Upper lobe of left lung (tissue), 6 donors: Measurements from ENCODE around the gene DDC. TPM values are rescaled to one million over a fixed set of nuclear protein-coding genes. Genes with fewer than 3 reads are reported as not detected.
A peak's percentile ranks its signal among the peaks of the same experiment; 100 is the strongest.

Source experiments
- ATAC-seq, 2 donors: fragments of 200-7000 bp; cut with Tn5 transposase; one replicate each; pipeline ENCODE4 v1.9.1; 2022; ENCODE audit warnings: mild to moderate bottlenecking in 2 of 2, moderate library complexity in 2 of 2; ENCODE audit not compliant: low FRiP score in 2 of 2
- DNase-seq, 2 donors: peaks; one replicate each; pipeline ENCODE4 v3.0.0-alpha.2; 2019 to 2020
- H3K27ac ChIP-seq, 4 donors: fragments of 200-600 bp; sonication (generic); one replicate each; pipeline ENCODE4 v1.5.1; 2016 to 2019
- H3K27me3 ChIP-seq, 4 donors: fragments of 200-600 bp; sonication (generic); one replicate each; pipeline ENCODE4 v1.5.1; 2017 to 2019
- H3K36me3 ChIP-seq, 4 donors: fragments of 200-600 bp; sonication (generic); one replicate each; pipeline ENCODE4 v1.5.1; 2016 to 2019
- H3K4me1 ChIP-seq, 4 donors: fragments of 200-600 bp; sonication (generic); one replicate each; pipeline ENCODE4 v1.5.1; 2018 to 2019
- H3K4me3 ChIP-seq, 4 donors: fragments of 200-600 bp; sonication (generic); one replicate each; pipeline ENCODE4 v1.5.1; 2017 to 2019; ENCODE audit warnings: mild to moderate bottlenecking in 2 of 4, moderate library complexity in 1 of 4
- H3K9me3 ChIP-seq, 4 donors: fragments of 200-600 bp; sonication (generic); one replicate each; pipeline ENCODE4 v1.5.1; 2018 to 2019
- CTCF ChIP-seq, 6 experiments: fragments of 450-650 bp in 4 of 6; fragments of 200-600 bp in 2 of 6; sonication (generic) in 2 of 6; IDR thresholded peaks; one replicate each; pipeline ENCODE4 v1.5.1; 2016 to 2019; ENCODE audit warnings: antibody characterized with exemption in 6 of 6
- EP300 ChIP-seq, 4 donors: sonication (generic); formaldehyde crosslinking; IDR thresholded peaks; one replicate each; pipeline ENCODE4 v1.5.1; 2017; ENCODE audit warnings: antibody characterized with exemption in 4 of 4, control low read depth in 2 of 4
- POLR2A ChIP-seq, 4 donors: fragments of 450-650 bp; IDR thresholded peaks; one replicate each; pipeline ENCODE4 v1.5.1; 2016 to 2017; ENCODE audit warnings: antibody characterized with exemption in 4 of 4, mild to moderate bottlenecking in 2 of 4
- POLR2AphosphoS5 ChIP-seq, 2 donors: sonication (generic); formaldehyde crosslinking; IDR thresholded peaks; one replicate each; pipeline ENCODE4 v1.5.1; 2017; ENCODE audit warnings: antibody characterized with exemption in 2 of 2
- WGBS, 2 donors: methylation state at CpG; one replicate each; pipeline ENCODE4 v1.1.5; 2017 to 2018; 5-methylcytosine and 5-hydroxymethylcytosine counted together
- total RNA-seq, 6 donors: library from RNA; depleted of rRNA in 4 of 6; stranded (reverse); fragments of >200 nt in 4 of 6; gene quantifications; one replicate each; pipeline versions ENCODE4 v1.1.0 to v1.2.1, GENCODE V29; 2016 to 2021
- donor health status: DM: no; HTN: no; CAD: no; lungs with moderate emphysema.
- donor health status: DM: no; HTN: yes; CAD: no; lungs with severe emphysema.

The DDC gene
- total RNA-seq, 6 donors from 2014 or later = 1.2 to 2.0 (median 1.4) TPM; not detected in 1

- H3K27ac ChIP-seq = peak overlapping the region in 3 of 4 donors; percentile 52 to 74 (median 69)
- TF ChIP-seq POLR2A (IDR thresholded peaks at IDR 0.05) (no peak), CTCF (IDR thresholded peaks at IDR 0.05) (no peak), POLR2AphosphoS5 (IDR thresholded peaks at IDR 0.05) (peak; percentile 79 to 82), EP300 (IDR thresholded peaks at IDR 0.05) (peak in 3 of 4 donors; percentile 60 to 92 (median 90))
- H3K4me3 ChIP-seq = no peak overlapping the region
- no peaks in the 10 kb centered on the region for H3K36me3 ChIP-seq
- peak; percentile 78 to 92 for ATAC-seq
- 39 to 68% methylated on average over 5 to 8 of the region's 8 CpGs for WGBS, 2 donors
- DNase-seq = peak in 1 of 2 donors; percentile 51
- no peaks in the 10 kb centered on the region for H3K9me3 ChIP-seq
- H3K4me1 ChIP-seq = peaks cover 0 to 6% (median 4%) of the 10 kb centered on the region in 4 donors
- H3K27me3 ChIP-seq = no peaks in the 10 kb centered on the region
Observed at GRCh38 chr7:50502001-50502684, 63.1 kb downstream of the DDC start.

- Histone ChIP-seq H3K4me1 (peaks cover 0 to 18% (median 17%) of the 10 kb centered on the region in 4 donors), H3K9me3 (no peaks in the 10 kb centered on the region), H3K36me3 (no peaks in the 10 kb centered on the region), H3K27ac (no peak overlapping the region), H3K4me3 (no peak overlapping the region), H3K27me3 (no peaks in the 10 kb centered on the region)
- DNase-seq (no peak), ATAC-seq (no peak)
- WGBS, 2 donors = 87% methylated on average over 6 of the region's 6 CpGs; no CpG with 5 or more reads in 1 of the 2 donors
- TF ChIP-seq EP300 (IDR thresholded peaks at IDR 0.05) (no peak), CTCF (IDR thresholded peaks at IDR 0.05) (no peak), POLR2AphosphoS5 (IDR thresholded peaks at IDR 0.05) (no peak), POLR2A (IDR thresholded peaks at IDR 0.05) (no peak)
Observed at GRCh38 chr7:50499092-50499491, 66.1 kb downstream of the DDC start.

GRCh38 chr7:50497968-50498367, 67.2 kb downstream of the DDC start:
- TF ChIP-seq EP300 (IDR thresholded peaks at IDR 0.05) = no peak
- no peak for TF ChIP-seq CTCF (IDR thresholded peaks at IDR 0.05)
- no peak for TF ChIP-seq POLR2AphosphoS5 (IDR thresholded peaks at IDR 0.05)
- no peak for TF ChIP-seq POLR2A (IDR thresholded peaks at IDR 0.05)
- DNase-seq = no peak
- H3K9me3 ChIP-seq = no peaks in the 10 kb centered on the region
- H3K27ac ChIP-seq = peak overlapping the region in 2 of 4 donors; percentile 29 to 51
- H3K27me3 ChIP-seq = no peaks in the 10 kb centered on the region
- peak in 1 of 2 donors; percentile 27 for ATAC-seq
- peaks cover 0 to 18% (median 15%) of the 10 kb centered on the region in 4 donors for H3K4me1 ChIP-seq
- no peaks in the 10 kb centered on the region for H3K36me3 ChIP-seq
- H3K4me3 ChIP-seq = no peak overlapping the region
- WGBS, 2 donors = 59 to 72% methylated on average over 5 of the region's 5 CpGs

- ATAC-seq (peak in 1 of 2 donors; percentile 54), DNase-seq (no peak)
- Histone ChIP-seq H3K27me3 (no peaks in the 10 kb centered on the region), H3K9me3 (no peaks in the 10 kb centered on the region), H3K4me1 (peaks cover 0 to 18% (median 15%) of the 10 kb centered on the region in 4 donors), H3K36me3 (no peaks in the 10 kb centered on the region), H3K27ac (peak overlapping the region in 3 of 4 donors; percentile 29 to 51 (median 42)), H3K4me3 (no peak overlapping the region)
- TF ChIP-seq CTCF (IDR thresholded peaks at IDR 0.05) (no peak), POLR2A (IDR thresholded peaks at IDR 0.05) (no peak), POLR2AphosphoS5 (IDR thresholded peaks at IDR 0.05) (peak; percentile 40 to 82), EP300 (IDR thresholded peaks at IDR 0.05) (peak in 2 of 4 donors; percentile 67 to 73)
- WGBS, 2 donors = 42 to 50% methylated on average over 8 of the region's 8 CpGs
Observed at GRCh38 chr7:50497068-50497642, 68.0 kb downstream of the DDC start.
